SK-N-SH (cell line): Measurements from ENCODE around the gene IRAK2.

Experiments used
- CTCF ChIP-seq: fragments of 200-600 bp; sonication (generic); IDR thresholded peaks from 2 replicates; pipeline ENCODE4 v1.6.1; 2017; ENCODE audit warnings: antibody characterized with exemption, mild to moderate bottlenecking, moderate library complexity
- JUND ChIP-seq: IDR thresholded peaks from 2 replicates; pipeline ENCODE4 v1.4.0; 2012
- RFX5 ChIP-seq: IDR thresholded peaks from 2 replicates; pipeline ENCODE4 v1.6.1; 2012; ENCODE audit warnings: mild to moderate bottlenecking, improper control_type of control experiment, low read length
- TAF1 ChIP-seq: IDR thresholded peaks from 2 replicates; pipeline ENCODE4 v1.6.1; 2012; ENCODE audit warnings: low read depth, mild to moderate bottlenecking, low read length, moderate library complexity, borderline replicate concordance
- TCF12 ChIP-seq: IDR thresholded peaks from 2 replicates; pipeline ENCODE4 v1.4.0; 2012
- TEAD4 ChIP-seq: IDR thresholded peaks from 2 replicates; pipeline ENCODE4 v1.4.0; 2012; ENCODE audit warnings: mild to moderate bottlenecking, borderline replicate concordance; ENCODE audit not compliant: insufficient read depth
- USF2 ChIP-seq: fragments of 150-350 bp; IDR thresholded peaks from 2 replicates; pipeline ENCODE4 v1.6.1; 2017; ENCODE audit warnings: antibody characterized with exemption, low read length, low read depth, borderline replicate concordance

DNA sequence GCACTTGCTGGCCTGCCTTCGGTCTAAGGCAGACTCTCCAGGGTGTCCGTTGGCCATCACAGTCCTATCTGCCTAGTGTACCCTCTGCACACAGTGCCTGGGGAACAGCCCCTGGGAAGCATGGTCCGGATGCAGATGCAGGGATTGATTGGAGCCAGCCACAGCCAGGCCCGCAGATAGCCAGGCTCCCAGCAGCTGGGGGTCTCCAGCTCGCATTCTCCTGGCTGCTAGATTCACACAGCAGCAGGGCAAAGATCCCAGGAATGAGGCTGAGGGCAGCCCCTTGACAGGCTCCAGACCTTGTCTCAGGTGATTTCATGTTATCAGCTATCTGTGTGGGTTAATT is 41.4 kb downstream of the IRAK2 start:
- TF ChIP-seq CTCF (no peak), RFX5 (no peak), TCF12 (no peak), USF2 (no peak), JUND (no peak), TAF1 (no peak), TEAD4 (no peak)
